Activated CD8-positive, alpha-beta memory T cell treated with anti-CD3 and anti-CD28 coated beads, Interleukin-2, amount 50 U/mL, for 4 hours (primary cell): ENCODE results near the gene ZBTB20.

Experiments
- DNase-seq: peaks from one replicate; pipeline ENCODE4 v3.0.0-alpha.2; 2020

ZBTB20 gene

DNA sequence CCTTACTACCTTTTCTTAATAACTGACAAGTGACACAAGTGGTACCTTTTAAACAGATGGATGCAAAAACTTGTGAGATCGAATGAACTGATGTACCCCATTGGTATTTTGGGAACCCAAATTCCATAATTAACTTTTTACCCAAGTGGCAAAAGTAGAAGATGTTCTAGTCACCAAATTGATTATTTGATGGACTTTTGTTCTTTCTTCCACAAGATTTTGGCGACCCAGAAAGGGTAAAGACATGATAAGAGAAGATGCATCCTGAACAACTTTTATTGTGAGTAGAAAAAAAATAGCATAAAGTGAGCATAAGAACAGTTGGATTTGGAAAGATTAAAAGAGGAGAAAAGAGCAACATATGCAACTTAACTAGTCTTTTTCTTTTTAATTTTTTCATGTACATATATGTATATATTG lies 693.7 kb downstream of the ZBTB20 start:
- DNase-seq = no peak

- DNase-seq = no peak
Measured at GRCh38 chr3:114452937-114453336, 694.2 kb downstream of the ZBTB20 start.

DNA sequence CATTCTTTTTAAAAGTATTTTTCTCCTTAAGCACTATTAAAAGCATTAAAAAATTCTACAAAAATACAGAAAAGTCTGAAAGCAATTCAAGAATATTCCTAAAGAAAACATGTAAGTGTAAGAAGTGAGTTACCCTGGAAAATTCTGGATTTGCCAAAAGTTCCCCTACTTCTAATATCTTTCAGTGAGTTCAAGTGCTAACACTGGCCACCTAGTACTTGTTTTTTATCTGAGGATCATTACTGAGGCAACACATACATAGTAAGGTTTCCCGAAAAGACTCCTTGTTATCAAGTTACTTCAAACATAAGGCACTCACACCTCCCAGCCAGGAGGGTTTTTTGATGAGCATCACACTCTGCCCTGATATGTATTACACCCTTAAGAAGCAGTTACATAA lies 694.8 kb downstream of the ZBTB20 start:
- no peak for DNase-seq

GRCh38 chr3:114451561-114452018 lies 695.5 kb downstream of the ZBTB20 start:
- DNase-seq = no peak

DNA sequence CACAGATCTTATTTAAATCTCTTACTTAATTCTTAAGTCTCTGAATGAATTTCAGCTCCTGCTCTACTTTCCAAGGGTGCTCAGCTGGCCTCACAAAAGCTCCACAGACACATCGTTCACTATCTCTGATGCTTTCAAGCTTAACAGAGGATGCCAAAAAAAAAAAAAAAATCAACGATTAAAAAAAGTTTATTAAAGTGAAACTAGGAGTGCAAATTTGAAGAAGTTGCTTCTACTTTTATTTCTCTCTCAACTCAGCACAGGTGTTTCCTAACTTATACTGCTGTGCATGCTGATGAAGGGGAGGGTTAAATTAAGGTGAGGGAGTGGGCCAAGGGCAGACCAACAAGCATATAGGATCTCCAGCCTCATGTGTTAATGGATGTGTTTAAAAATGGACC lies 696.0 kb downstream of the ZBTB20 start:
- no peak for DNase-seq

- no peak for DNase-seq
Measured at GRCh38 chr3:114450008-114450596, 697.0 kb downstream of the ZBTB20 start.

- DNase-seq = no peak
Measured at GRCh38 chr3:114449271-114450007, 697.6 kb downstream of the ZBTB20 start.

DNA sequence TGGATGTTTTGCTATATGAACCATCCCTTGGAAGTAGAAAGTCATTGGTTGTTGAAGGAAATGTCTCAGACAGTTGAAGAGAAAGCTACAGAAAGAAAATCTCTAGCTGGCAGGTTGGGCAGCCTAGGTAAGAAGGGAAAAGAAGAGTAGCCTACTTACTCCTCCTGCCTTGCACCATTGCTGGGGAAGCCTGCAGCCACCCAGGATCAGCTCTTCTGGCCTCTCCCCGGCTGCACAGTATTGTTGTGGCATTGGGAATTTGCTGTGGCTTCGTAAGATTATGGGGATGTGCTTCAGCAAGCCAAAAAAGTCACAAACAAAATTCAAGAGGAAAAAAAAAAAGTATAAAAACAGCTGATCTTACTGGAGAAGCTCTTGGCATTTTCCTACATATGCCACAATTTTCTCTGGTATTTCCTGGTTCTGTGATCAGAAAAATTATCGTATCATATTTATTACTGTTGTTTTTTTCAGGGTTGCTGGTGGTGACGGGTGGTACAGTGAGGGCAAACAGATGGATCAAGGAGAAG lies 699.1 kb downstream of the ZBTB20 start:
- DNase-seq = no peak

DNA sequence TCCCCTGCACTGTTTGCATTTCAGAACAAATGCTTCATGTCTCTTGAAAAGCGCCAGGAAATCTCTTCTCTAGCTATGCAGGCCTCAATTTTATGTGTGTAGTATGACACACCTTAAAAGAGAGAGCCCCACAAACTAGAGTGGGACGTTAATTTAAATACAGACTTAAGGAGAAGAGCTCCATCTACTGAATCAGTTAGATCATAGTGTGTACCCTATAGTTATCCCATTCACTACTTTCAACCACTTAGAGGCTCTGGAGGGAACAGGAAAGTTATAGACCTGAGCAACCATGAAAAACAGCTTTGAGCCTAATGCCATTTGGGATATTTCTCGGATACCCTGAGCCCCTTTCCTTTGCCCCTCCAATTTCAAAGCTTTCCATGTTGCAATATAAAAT lies 699.5 kb downstream of the ZBTB20 start:
- no peak for DNase-seq

- DNase-seq = no peak
Measured at GRCh38 chr3:114446600-114446999, 700.5 kb downstream of the ZBTB20 start.

DNA sequence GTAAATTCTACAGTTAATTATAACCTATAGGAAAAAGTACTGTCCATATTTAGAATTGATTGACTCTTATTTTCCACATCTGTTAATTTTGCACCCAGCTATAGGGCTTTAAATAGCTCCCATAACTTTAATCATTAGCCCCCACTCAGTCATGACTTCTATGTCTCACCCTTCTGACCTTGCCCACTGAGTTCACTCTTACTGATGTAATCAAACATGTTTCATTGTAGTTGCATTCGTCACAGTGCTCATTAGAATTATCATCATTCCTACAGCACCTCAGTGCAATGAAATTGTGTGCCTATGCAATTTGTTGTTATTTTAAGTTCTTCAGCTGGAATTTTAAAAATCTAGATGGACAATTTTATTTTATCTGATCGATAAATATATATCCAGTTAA lies 701.9 kb downstream of the ZBTB20 start:
- DNase-seq = no peak

DNA sequence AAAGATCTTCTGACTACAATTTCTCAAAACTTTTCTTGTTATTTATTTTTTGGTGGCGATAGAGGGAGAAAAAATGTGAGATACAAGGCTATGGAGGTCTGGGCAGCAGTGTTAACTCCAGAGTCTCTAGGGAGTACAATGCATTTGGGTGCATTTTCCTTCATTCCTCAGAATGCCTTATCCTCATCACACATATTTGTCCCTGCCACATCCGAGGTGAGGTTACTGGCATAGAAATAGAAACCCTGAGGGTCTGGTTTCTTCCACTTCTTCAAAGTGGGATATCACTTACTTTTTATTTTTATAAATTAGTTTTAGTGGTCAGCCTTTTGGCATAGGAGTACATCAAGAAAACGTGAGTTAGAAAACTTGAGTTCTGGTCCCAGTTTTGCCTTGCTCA lies 702.9 kb downstream of the ZBTB20 start:
- no peak for DNase-seq

GRCh38 chr3:114442246-114442645 lies 704.8 kb downstream of the ZBTB20 start:
- DNase-seq = no peak

DNA sequence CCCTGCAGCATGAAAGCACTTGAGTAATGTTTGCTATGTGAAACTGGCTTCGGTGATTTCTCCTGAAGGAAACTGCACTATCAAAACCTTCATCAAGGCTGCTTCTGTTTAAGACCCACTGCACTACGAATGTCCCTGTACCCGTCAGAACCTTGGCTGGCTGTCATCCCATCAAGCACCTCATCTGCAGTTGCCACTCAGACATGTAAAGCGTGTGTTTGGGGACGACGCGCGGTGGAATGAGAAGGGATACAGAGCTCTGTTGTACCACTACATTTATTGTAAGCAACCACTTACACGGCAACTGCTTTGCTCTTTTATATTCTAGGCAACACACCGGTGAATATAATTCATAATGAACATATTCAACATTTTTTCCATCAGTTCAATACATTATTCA lies 705.7 kb downstream of the ZBTB20 start:
- DNase-seq = no peak

DNA sequence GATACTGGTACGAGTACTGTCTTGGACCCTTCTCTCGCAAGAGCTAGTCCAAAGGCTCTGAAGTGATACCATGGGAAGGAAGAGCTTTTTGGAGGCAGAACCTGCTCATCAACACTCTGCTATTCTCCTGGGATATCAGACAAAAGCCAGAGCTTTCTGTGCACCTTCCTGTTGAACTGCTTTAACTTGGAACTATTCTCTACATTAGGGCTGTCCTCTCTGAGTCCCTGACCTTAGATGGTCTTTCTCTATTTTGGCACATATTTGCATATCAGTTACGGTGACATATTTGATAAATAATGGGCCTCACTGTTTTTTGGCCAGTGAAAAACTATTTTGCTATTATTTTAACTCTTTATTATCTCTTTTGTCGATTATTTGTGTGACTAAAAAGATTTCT lies 706.4 kb downstream of the ZBTB20 start:
- DNase-seq = no peak

- no peak for DNase-seq
Measured at GRCh38 chr3:114439284-114439683, 707.8 kb downstream of the ZBTB20 start.

DNA sequence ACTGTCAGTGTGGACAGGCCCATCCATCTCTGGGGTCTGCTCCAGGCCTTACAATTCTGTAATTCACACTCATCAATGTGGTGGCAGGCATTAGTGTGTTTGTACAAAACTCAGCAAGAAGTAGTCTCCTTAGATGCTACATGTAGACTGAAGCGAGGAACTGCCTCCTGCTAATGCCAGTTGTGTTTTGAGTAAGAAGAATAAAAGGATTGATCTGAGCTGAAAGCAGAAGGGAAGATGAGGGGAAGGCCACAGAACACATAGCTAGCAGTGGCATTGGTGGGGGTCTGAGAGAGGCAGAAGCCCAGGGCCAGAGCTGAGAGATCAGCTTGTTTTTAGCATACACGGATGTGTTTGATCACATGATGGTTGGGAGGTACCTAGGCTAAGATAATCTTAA lies 709.2 kb downstream of the ZBTB20 start:
- DNase-seq = no peak

DNA sequence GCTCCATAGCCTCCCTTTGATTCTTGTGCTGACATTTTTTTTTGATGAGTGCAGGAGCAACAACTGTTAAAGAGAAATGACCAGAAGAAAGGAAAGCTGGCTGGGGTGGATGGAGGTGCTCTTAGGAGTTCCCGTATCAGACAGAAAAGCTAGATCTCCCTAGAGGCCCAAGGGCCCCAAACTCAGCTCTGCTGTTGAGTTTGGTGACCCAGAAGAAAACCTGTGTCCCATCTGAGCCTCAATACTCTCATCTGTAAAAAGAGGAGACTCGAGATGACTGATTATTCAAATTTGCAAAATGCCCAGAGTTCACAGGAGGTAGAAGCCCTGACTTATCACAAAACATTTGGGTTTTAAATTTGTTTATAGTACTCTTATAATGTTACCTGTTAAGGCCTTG lies 710.9 kb downstream of the ZBTB20 start:
- no peak for DNase-seq

- no peak for DNase-seq
Measured at GRCh38 chr3:114435386-114436115, 711.5 kb downstream of the ZBTB20 start.

- no peak for DNase-seq
Measured at GRCh38 chr3:114432310-114432709, 714.8 kb downstream of the ZBTB20 start.

DNA sequence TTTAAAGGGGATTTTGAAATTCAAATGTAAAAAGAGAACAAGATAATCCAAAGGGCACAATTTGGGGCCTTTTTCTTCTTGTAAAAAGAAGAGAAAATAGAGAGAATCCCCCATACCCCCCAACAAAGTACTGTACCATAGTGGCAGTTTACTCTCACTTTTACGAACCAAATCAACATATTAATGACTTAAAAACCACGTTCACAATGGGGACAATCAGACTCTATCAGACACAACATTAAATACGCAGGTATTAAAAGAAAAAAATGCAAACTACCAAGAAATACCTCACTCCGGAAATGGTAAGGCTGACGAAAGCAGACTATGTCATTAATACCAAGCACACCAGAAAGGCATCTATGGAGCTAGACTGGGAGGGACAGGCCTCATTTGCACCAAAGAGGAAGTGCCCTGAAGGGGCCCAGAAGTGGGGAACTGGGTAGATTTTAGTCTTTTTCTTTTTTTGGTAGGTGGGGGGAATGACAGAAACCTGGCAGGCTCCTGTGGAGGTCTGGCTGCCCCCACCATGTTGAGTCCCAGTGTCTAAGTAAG lies 719.0 kb downstream of the ZBTB20 start:
- no peak for DNase-seq

- DNase-seq = no peak
Measured at GRCh38 chr3:114427285-114428043, 719.6 kb downstream of the ZBTB20 start.

- DNase-seq = no peak
Measured at GRCh38 chr3:114424337-114424736, 722.8 kb downstream of the ZBTB20 start.
